Natural killer cell treated with Interleukin-12 subunit alpha and Interleukin-12 subunit beta and Interleukin-15 and Interleukin-18, amount 100 ng/mL, for 72 hours (primary cell): ENCODE measurements around the gene TMEM132A. TPM values are rescaled to one million over a fixed set of nuclear protein-coding genes. Genes with fewer than 3 reads are reported as not detected.
A peak's percentile ranks its signal among the peaks of the same experiment; 100 is the strongest.

Source experiments
- ATAC-seq, 2 donors: fragments of 150-1000 bp; cut with Tn5 transposase in 1 of 2; sonication (Bioruptor Pico), chemical (Tn5 transposase) in 1 of 2; 2 replicates each; pipeline ENCODE4 v1.10.0; 2021
- DNase-seq: peaks from one replicate; pipeline ENCODE4 v3.0.0; 2022; ENCODE audit warnings: low spot score
- H3K27ac Mint-ChIP-seq, 2 donors: 1 replicate in 1 of 2; 2 replicates in 1 of 2; pipeline ENCODE4 v1.8.0; 2022; ENCODE audit warnings: mixed read lengths in 2 of 2, mild to moderate bottlenecking in 1 of 2, moderate library complexity in 1 of 2
- H3K27me3 Mint-ChIP-seq, 2 donors: 1 replicate in 1 of 2; 2 replicates in 1 of 2; pipeline ENCODE4 v1.8.0; 2022; ENCODE audit warnings: mixed read lengths in 2 of 2
- H3K36me3 Mint-ChIP-seq: one replicate; pipeline ENCODE4 v1.8.0; 2022; ENCODE audit warnings: mixed read lengths
- H3K4me1 Mint-ChIP-seq, 2 donors: 1 replicate in 1 of 2; 2 replicates in 1 of 2; pipeline ENCODE4 v1.8.0; 2022; ENCODE audit warnings: low read depth in 2 of 2, mixed read lengths in 2 of 2, mild to moderate bottlenecking in 1 of 2
- H3K4me3 Mint-ChIP-seq: one replicate; pipeline ENCODE4 v1.8.0; 2022; ENCODE audit warnings: mixed read lengths
- H3K9me3 Mint-ChIP-seq: 2 replicates; pipeline ENCODE4 v1.8.0; 2022; ENCODE audit warnings: mixed read lengths
- total RNA-seq, 2 donors: library from RNA; stranded (reverse); gene quantifications; one replicate each; pipeline ENCODE4 v1.2.3, GENCODE V29; 2022

Gene TMEM132A
- total RNA-seq, 2 donors from 2014 or later = 0.10 TPM; not detected in 1

DNA sequence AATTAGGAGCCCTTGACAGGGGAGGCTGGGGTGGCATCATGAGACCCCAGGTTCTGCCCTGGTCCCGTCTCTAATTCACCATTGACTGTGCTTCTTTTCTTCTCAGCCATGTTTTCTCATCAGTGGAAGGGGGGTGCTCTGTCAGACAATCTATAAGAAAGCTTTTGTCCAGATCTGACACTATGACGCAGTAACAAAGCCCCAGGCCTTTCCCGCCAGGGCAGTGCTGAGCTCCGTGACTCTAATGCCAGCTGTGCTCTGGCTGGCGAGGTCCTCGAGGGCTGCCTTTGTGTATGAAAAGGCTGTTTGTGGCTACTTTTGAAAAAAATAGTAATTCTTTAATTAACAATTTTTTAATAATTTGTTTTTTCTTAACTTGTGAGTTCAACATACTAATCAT lies 50.5 kb downstream of the TMEM132A start:
- no peaks in the 10 kb centered on the region for H3K9me3 Mint-ChIP-seq
- H3K27me3 Mint-ChIP-seq = peaks cover 0 to 2% of the 10 kb centered on the region in 2 donors
- H3K4me1 Mint-ChIP-seq = peaks cover 52 to 57% of the 10 kb centered on the region in 2 donors
- no peaks in the 10 kb centered on the region for H3K36me3 Mint-ChIP-seq
- no peak for ATAC-seq
- H3K27ac Mint-ChIP-seq = peak overlapping the region; percentile 39 to 54
- DNase-seq = no peak
- H3K4me3 Mint-ChIP-seq = peak overlapping the region; percentile 84

DNA sequence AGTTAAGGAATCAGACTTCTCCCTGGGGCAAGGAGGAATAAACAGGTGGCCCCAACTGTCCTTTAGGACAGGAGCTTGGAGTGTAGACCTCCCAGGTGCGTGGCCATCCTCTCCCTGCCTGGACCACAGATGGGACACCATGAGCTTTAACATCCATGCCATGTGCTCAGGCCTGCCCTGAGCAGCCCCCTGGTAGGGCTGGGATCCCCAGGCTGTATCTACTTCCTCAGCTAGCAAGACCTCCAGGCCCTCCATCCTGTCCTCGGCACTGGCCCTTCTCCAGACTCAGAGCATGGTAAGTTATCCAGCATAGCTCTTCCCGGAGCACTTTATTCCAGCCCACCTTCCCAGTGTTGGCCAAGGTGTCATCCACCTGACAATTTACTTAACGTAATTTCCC lies 53.0 kb downstream of the TMEM132A start:
- Mint-ChIP-seq H3K27ac (peak overlapping the region; percentile 76 to 87), H3K4me3 (peak overlapping the region; percentile 72), H3K4me1 (peaks cover 34 to 40% of the 10 kb centered on the region in 2 donors), H3K36me3 (no peaks in the 10 kb centered on the region), H3K27me3 (no peaks in the 10 kb centered on the region), H3K9me3 (no peaks in the 10 kb centered on the region)
- DNase-seq = no peak
- no peak for ATAC-seq

DNA sequence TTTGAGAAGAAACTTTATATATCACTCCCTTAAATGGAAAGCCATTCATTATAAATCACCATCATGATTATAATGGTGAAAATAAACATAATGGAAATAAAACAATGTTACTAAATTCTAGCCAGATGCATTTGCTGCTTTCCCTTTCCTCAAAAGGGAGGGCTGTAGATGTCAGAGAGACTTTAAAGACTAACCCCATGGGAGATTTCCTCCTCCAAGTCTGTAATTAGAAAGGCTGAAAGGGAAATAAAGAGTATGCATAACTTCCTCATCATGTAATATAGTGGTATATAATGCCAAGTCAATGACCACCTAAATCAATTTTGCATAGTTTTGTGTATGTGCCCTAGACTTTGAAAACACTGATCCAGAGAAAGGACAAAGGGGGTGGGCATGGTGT lies 53.6 kb downstream of the TMEM132A start:
- no peak for DNase-seq
- Mint-ChIP-seq H3K4me3 (peak overlapping the region; percentile 72), H3K9me3 (no peaks in the 10 kb centered on the region), H3K27ac (peak overlapping the region; percentile 76 to 87), H3K4me1 (peaks cover 29 to 40% of the 10 kb centered on the region in 2 donors), H3K36me3 (no peaks in the 10 kb centered on the region), H3K27me3 (no peaks in the 10 kb centered on the region)
- ATAC-seq = no peak

DNA sequence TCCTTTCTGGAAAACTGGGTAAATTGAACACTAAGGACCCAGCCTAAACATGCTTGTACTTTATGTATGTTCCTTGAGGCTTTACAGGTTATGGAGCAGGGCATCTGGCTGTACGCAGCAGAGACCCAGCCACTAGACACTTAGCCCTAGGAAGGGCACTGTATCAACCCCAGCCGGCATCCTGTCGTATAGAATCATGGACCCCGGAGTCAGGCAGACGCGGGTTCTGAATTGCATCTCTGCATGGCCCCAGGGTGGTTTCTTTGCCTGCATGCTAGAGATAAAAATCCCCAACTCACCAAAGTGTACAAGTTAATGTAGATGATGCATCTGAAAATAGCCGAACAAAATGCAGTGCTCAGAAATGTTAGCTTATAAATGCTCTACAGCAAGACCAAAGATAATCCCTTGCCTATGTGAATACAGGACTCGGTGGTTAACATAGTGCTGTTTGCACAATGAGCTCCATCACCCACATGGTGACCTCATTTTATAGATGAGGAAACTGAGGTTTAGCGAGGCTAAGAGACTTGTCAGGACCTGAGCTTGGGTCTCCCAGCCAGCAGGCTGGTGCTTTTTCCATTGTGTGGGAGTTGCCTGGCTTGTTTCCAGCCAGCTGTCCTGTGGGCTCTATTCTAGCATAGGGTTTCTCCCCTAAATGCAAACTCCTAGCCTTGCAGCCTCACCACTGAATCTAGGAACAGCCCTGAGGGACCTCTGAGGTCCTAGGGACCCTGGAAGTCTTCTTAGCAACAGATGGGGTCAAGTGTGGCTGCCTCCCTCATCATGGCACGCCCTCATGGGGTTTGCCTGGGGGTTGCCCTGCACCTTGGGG lies 54.5 kb downstream of the TMEM132A start:
- Mint-ChIP-seq H3K9me3 (no peaks in the 10 kb centered on the region), H3K4me3 (peak overlapping the region; percentile 72), H3K4me1 (peaks cover 25 to 42% of the 10 kb centered on the region in 2 donors), H3K27ac (peak overlapping the region; percentile 76 to 82), H3K36me3 (no peaks in the 10 kb centered on the region), H3K27me3 (no peaks in the 10 kb centered on the region)
- DNase-seq (peak; percentile 82), ATAC-seq (peak; percentile 91 to 95)

DNA sequence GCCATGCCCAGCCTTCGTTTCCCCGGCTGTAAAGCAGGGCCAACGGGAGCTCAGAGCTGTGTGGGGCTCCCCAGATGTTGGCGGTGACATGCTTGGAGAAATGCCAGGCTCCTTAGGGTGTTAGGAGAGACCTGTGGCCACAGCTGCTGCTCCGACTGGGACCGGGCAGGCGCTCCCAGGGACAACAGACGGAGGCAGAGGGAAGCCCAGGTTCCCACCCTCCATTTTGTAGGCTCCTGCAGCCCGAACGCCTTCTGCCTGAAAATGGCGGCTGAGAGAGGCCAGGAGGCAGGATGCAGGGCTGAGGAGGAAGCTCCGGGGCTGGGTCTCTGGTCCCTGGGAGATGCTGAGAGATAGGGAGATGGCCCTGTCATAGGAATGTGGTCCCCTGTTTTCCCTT lies 57.3 kb downstream of the TMEM132A start:
- Mint-ChIP-seq H3K9me3 (no peaks in the 10 kb centered on the region), H3K4me3 (no peak overlapping the region), H3K36me3 (no peaks in the 10 kb centered on the region), H3K27ac (peak overlapping the region in 1 of 2 donors; percentile 29), H3K27me3 (no peaks in the 10 kb centered on the region), H3K4me1 (peaks cover 30 to 50% of the 10 kb centered on the region in 2 donors)
- no peak for DNase-seq
- no peak for ATAC-seq

DNA sequence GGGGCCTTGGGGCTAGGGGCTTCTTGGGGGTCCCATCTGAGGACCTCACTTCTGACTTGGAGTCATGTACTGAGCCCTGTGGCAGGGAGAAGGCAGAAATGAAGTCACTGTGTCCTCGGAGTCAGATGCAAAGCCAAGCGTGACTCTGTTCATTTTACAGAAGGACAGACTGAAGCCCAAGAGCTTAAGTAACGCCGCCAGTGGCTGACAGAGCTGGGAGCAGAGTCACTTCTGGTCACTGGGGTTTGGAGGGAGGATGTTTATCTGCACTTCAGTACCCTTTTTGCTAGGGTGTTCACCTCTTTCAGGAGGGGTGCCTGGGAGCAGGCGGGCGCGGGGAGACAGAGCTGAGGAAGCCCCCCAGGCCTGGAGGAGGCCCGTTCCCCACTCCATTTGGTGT lies 57.9 kb downstream of the TMEM132A start:
- no peaks in the 10 kb centered on the region for H3K9me3 Mint-ChIP-seq
- peak overlapping the region in 1 of 2 donors; percentile 29 for H3K27ac Mint-ChIP-seq
- no peak overlapping the region for H3K4me3 Mint-ChIP-seq
- DNase-seq (peak; percentile 5), ATAC-seq (no peak)
- peaks cover 27 to 48% of the 10 kb centered on the region in 2 donors for H3K4me1 Mint-ChIP-seq
- no peaks in the 10 kb centered on the region for H3K36me3 Mint-ChIP-seq
- H3K27me3 Mint-ChIP-seq = no peaks in the 10 kb centered on the region

DNA sequence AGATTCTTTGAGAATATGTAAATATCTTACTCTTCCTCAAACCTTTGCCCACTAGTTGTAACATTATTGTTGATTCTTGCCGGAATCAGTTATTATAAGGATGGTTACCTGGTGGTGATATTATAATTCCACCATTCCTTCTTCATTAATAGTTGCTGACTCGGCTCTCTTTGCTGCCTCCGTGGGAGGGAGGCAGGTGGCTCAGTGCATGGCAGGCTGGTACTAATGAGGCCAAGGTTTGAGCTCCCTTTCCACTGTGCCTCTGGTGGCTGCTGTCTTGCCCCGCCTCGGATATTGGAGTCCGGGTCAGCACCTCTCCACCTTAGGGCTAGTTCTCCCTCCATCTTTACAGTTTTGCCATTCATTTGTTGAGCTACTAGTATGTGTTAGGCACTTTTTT lies 59.9 kb downstream of the TMEM132A start:
- peak overlapping the region; percentile 14 for H3K4me3 Mint-ChIP-seq
- H3K36me3 Mint-ChIP-seq = no peaks in the 10 kb centered on the region
- peak overlapping the region; percentile 22 to 29 for H3K27ac Mint-ChIP-seq
- H3K9me3 Mint-ChIP-seq = no peaks in the 10 kb centered on the region
- ATAC-seq (no peak), DNase-seq (peak; percentile 15)
- H3K4me1 Mint-ChIP-seq = peaks cover 24 to 37% of the 10 kb centered on the region in 2 donors
- no peaks in the 10 kb centered on the region for H3K27me3 Mint-ChIP-seq

DNA sequence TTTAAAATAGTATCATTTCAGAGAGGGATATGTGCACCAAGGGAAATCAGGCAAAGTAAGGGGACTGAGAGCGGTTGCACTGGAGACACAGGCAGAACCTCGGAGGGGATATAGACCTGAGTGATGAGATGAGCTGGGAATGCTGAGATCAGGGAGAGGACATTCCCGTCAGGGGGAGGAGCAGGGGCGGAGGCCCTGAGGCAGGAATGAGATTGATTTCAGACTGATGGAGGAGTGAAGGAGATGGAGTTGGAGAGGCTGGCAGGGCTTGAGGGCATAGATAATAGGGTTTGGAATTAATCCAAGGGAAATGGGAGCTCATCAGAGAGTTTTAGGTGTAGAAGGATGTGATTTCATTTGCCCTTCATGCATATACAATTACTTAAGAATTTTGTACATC lies 60.4 kb downstream of the TMEM132A start:
- Mint-ChIP-seq H3K27me3 (no peaks in the 10 kb centered on the region), H3K27ac (peak overlapping the region; percentile 22 to 29), H3K4me3 (peak overlapping the region; percentile 14), H3K36me3 (no peaks in the 10 kb centered on the region), H3K4me1 (peaks cover 23 to 35% of the 10 kb centered on the region in 2 donors), H3K9me3 (no peaks in the 10 kb centered on the region)
- no peak for ATAC-seq
- DNase-seq = no peak

DNA sequence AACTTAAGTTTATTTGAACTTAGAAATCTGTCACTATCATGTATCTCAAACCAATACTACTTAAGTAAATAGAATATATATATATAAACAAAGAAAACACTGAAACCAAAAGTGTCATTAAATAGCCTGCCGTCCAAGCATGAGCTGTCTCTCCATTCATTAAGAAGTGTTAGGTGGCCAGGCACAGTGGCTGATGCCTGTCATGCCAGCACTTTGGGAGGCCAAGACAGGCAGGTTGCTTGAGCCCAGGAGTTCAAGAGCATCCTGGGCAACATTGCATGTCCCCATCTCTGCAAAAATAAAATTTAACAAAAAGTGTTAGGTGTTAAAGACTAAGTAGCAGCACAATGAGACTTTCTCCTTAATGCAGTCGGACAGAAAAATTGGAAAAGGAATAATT lies 61.2 kb downstream of the TMEM132A start:
- peak overlapping the region; percentile 55 for H3K4me3 Mint-ChIP-seq

DNA sequence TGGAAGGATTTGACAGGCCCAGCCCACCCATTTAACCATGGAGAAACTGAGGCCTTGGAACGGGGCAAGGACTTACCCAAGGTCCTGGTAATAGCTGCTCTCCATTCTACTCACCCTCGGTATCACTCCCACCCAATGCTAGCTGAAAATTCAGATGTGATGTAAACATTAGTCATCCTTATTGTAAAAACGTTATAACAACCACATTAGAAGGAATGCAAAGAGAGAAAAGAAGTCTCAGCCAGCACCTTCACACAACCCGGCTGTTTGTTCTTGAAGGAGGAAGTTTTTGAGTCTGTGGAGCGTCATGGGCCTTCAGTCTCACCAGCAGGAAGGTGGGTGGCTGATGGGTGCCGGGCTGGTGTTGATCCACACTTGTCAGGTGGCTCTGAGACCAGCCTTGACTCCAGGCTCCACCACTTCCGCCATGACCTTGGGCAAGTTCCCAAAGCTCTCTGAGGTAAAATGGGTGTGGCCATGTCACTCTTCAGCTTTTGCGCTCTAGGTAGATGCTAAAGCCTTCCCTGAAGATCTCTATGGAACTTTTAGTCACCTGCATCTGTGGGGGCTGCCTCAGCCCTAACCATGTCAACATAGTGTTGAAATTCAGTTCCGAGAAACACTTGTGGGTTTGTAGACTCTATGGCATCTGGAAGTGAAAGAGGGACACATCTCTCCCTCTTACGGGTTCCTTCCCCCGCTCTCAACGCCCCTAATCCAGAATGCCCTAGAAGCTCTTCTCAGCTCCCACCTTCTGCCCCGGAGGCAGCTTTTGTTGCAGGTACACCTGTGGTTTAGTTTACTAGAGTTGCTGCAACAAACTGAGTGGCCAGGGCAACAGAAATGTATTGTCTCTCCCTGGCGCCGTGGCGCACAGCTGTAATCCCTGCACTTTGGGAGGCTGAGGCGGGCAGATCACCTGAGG lies 62.0 kb downstream of the TMEM132A start:
- peak; percentile 62 for DNase-seq
- H3K4me3 Mint-ChIP-seq = peak overlapping the region; percentile 55
- H3K4me1 Mint-ChIP-seq = peaks cover 21 to 35% of the 10 kb centered on the region in 2 donors
- H3K27me3 Mint-ChIP-seq = no peaks in the 10 kb centered on the region
- H3K27ac Mint-ChIP-seq = peak overlapping the region; percentile 73 to 83
- H3K36me3 Mint-ChIP-seq = no peaks in the 10 kb centered on the region
- no peaks in the 10 kb centered on the region for H3K9me3 Mint-ChIP-seq
- peak; percentile 81 to 83 for ATAC-seq

More for the DNA sequence above, 61.2 kb downstream of the TMEM132A start:
- Mint-ChIP-seq H3K9me3 (no peaks in the 10 kb centered on the region), H3K4me1 (peaks cover 21 to 35% of the 10 kb centered on the region in 2 donors), H3K27ac (peak overlapping the region; percentile 73 to 83), H3K36me3 (no peaks in the 10 kb centered on the region), H3K27me3 (no peaks in the 10 kb centered on the region)
- ATAC-seq = no peak
- no peak for DNase-seq

Other genes with a start within 250 kb of the TMEM132A start
- gene MS4A8, start 224.8 kb upstream of the TMEM132A start, total RNA-seq = not detected
- not detected for gene MS4A18, start 199.7 kb upstream of the TMEM132A start, total RNA-seq
- gene MS4A15, start 167.6 kb upstream of the TMEM132A start, total RNA-seq = not detected
- not detected for gene MS4A10, start 139.1 kb upstream of the TMEM132A start, total RNA-seq
- gene CCDC86, start 82.3 kb upstream of the TMEM132A start, total RNA-seq = 10 to 100 TPM; 45.0 to 78.7 TPM
- under 1 TPM; 0.12 to 0.86 TPM for gene PTGDR2, start 68.5 kb upstream of the TMEM132A start, total RNA-seq
- gene ZP1, start 56.9 kb upstream of the TMEM132A start, total RNA-seq = not detected
- gene PRPF19, start 17.9 kb upstream of the TMEM132A start, total RNA-seq = 100 to 1,000 TPM; 110 to 182 TPM
- 100 to 1,000 TPM in 1 of 2 donors, 10 to 100 TPM in 1; 81.8 to 105 TPM for gene TMEM109, start 10.3 kb upstream of the TMEM132A start, total RNA-seq
- 1 to 10 TPM; 1.2 to 5.0 TPM for gene SLC15A3, start 27.7 kb downstream of the TMEM132A start, total RNA-seq
- gene CD6, start 47.2 kb downstream of the TMEM132A start, total RNA-seq = 10 to 100 TPM in 1 of 2 donors, 1 to 10 TPM in 1; 5.9 to 44.0 TPM
- gene CD5, start 178.0 kb downstream of the TMEM132A start, total RNA-seq = 10 to 100 TPM in 1 of 2 donors, 1 to 10 TPM in 1; 2.7 to 16.5 TPM
- 10 to 100 TPM in 1 of 2 donors, 1 to 10 TPM in 1; 9.7 to 13.3 TPM for gene VPS37C, start 237.0 kb downstream of the TMEM132A start, total RNA-seq